GM12891 (cell line): Measurements from ENCODE around the gene RNF141.

Experiments
- POLR2A ChIP-seq: IDR thresholded peaks from 2 replicates; pipeline ENCODE4 v1.6.1; 2011; ENCODE audit warnings: low read depth, low read length, control low read depth
- POLR2AphosphoS5 ChIP-seq: IDR thresholded peaks from 2 replicates; pipeline ENCODE4 v1.6.1; 2011; ENCODE audit warnings: low read depth, low read length, control low read depth
- TAF1 ChIP-seq: IDR thresholded peaks from 2 replicates; pipeline ENCODE4 v1.6.1; 2011; ENCODE audit warnings: low read depth, low read length, control low read depth

GRCh38 chr11:10538924-10539323 lies 2.1 kb downstream of the RNF141 start:
- TF ChIP-seq POLR2A (no peak), POLR2AphosphoS5 (no peak), TAF1 (no peak)
